Activated B cell treated with CpG ODN at 0.5 μM for 24 hours (primary cell): ENCODE measurements around the gene SLC52A3. TPM values are rescaled to one million over a fixed set of nuclear protein-coding genes. Genes with fewer than 3 reads are reported as not detected.

Source experiments
- ATAC-seq: fragments of 200-7000 bp; cut with Tn5 transposase; one replicate; pipeline ENCODE4 v1.10.0; 2021; ENCODE audit warnings: low read depth, mild to moderate bottlenecking, moderate library complexity
- CTCF ChIA-PET: fragments of 350-600 bp; sonication (Branson Sonifier 250); formaldehyde crosslinking; loops from one replicate; lab custom pipeline; 2021; ENCODE audit warnings: antibody characterized with exemption; lab: Charles Lee
- POLR2A ChIA-PET: fragments of 350-600 bp; sonication (Branson Sonifier 250); formaldehyde crosslinking; loops from one replicate; lab custom pipeline; 2021; ENCODE audit warnings: antibody characterized with exemption; lab: Charles Lee
- DNase-seq: peaks from one replicate; pipeline ENCODE4 v3.0.0; 2022
- H3K27ac Mint-ChIP-seq: one replicate; pipeline ENCODE4 v1.8.0; 2020; ENCODE audit warnings: mixed read lengths
- H3K27me3 Mint-ChIP-seq: one replicate; pipeline ENCODE4 v1.8.0; 2021; ENCODE audit warnings: mixed read lengths
- H3K36me3 Mint-ChIP-seq: one replicate; pipeline ENCODE4 v1.8.0; 2021; ENCODE audit warnings: low read depth, mixed read lengths
- H3K4me1 Mint-ChIP-seq: one replicate; pipeline ENCODE4 v1.8.0; 2021; ENCODE audit warnings: mixed read lengths
- H3K4me3 Mint-ChIP-seq: one replicate; pipeline ENCODE4 v1.8.0; 2020; ENCODE audit warnings: mild to moderate bottlenecking, mixed read lengths
- H3K9me3 Mint-ChIP-seq: one replicate; pipeline ENCODE4 v1.8.0; 2020; ENCODE audit warnings: mixed read lengths
- intact Hi-C: fragments of 100-400 bp; cut with micrococcal nuclease; formaldehyde crosslinking; loops from one replicate; pipeline ENCODE4 v1.15.1; 2024
- total RNA-seq: library from RNA; stranded (reverse); gene quantifications from 2 replicates; pipeline ENCODE4 v1.2.3, GENCODE V29; 2022
- TF ChIP-seq, protein P1 (sequence below): fragments of 200-600 bp; IDR thresholded peaks from one replicate; pipeline ENCODE4 v1.8.0; 2022; ENCODE audit warnings: antibody characterized with exemption, mild to moderate bottlenecking

SLC52A3 gene
- total RNA-seq, 1 donor from 2014 or later = not detected

DNA sequence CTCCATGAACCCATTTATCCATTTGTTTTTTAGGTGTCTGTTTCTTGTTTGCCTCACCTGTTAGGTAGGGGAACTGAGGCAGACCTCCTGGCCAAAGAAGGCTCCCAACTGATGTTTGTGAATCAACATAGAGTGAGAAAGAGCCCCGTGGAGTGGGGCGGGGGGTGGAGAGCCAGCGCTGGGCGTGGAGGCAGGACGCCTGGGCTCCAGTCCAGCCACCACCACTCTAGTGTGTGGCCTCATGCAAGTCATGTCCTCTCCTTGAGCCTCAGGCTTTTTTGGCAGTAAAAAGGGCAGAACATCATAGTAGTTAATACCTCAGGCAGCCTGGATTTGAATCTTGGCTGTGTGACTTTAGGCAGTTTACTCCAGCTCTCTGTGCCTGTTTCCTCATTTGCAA lies 50.5 kb downstream of the SLC52A3 start:
- H3K27ac Mint-ChIP-seq = no peak overlapping the region
- H3K4me1 Mint-ChIP-seq = no peaks in the 10 kb centered on the region
- TF ChIP-seq, protein P1, sequence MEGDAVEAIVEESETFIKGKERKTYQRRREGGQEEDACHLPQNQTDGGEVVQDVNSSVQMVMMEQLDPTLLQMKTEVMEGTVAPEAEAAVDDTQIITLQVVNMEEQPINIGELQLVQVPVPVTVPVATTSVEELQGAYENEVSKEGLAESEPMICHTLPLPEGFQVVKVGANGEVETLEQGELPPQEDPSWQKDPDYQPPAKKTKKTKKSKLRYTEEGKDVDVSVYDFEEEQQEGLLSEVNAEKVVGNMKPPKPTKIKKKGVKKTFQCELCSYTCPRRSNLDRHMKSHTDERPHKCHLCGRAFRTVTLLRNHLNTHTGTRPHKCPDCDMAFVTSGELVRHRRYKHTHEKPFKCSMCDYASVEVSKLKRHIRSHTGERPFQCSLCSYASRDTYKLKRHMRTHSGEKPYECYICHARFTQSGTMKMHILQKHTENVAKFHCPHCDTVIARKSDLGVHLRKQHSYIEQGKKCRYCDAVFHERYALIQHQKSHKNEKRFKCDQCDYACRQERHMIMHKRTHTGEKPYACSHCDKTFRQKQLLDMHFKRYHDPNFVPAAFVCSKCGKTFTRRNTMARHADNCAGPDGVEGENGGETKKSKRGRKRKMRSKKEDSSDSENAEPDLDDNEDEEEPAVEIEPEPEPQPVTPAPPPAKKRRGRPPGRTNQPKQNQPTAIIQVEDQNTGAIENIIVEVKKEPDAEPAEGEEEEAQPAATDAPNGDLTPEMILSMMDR = no peak
- CTCF ChIA-PET = no interaction called here
- intact Hi-C loops = no loop called here
- no peak overlapping the region for H3K4me3 Mint-ChIP-seq
- H3K9me3 Mint-ChIP-seq = no peaks in the 10 kb centered on the region
- POLR2A ChIA-PET = no interaction called here
- DNase-seq (no peak), ATAC-seq (no peak)
- H3K27me3 Mint-ChIP-seq = peaks cover 33% of the 10 kb centered on the region
- H3K36me3 Mint-ChIP-seq = no peaks in the 10 kb centered on the region

DNA sequence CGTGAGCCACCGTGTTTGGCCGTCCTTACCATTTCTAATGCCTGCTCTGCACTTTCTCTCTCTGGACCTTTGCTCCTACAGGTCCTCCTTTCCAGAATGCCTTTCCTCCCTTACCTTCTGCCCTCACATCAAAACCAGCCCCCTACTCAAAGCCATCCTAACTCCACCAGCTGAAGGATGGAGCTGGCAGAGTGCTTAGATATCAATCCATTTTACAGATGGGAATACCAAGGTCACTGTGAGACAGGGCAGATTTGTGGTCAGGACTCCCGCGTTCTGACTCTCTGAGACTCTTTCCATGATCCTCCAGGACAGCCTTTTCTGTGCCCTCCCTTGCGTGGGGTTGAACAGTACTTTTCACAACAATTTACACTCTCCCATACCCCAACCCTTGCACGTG lies 51.0 kb downstream of the SLC52A3 start:
- intact Hi-C loops = no loop called here
- no peaks in the 10 kb centered on the region for H3K4me1 Mint-ChIP-seq
- peaks cover 33% of the 10 kb centered on the region for H3K27me3 Mint-ChIP-seq
- H3K36me3 Mint-ChIP-seq = no peaks in the 10 kb centered on the region
- no peaks in the 10 kb centered on the region for H3K9me3 Mint-ChIP-seq
- ChIA-PET CTCF (no interaction called here), POLR2A (no interaction called here)
- H3K4me3 Mint-ChIP-seq = no peak overlapping the region
- TF ChIP-seq, protein P1 = no peak
- ATAC-seq (no peak), DNase-seq (no peak)
- no peak overlapping the region for H3K27ac Mint-ChIP-seq

DNA sequence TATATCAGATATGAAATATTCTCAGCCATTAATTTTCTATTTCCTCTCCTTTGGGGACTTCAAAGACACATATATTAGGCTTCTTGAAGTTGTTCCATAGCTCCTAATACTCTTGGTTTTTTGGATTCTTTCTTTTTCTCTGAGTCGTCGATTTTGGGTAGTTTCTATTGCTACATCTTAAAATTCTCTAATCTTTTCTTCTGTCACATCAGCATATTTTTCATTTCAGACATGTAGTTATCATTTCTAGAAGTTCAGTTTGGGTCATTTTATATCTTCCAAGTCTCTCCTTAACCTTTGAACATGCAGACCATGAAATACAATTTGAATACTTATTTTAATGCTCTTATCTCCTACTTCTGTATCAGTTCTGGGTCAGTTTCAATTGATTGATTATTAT lies 53.8 kb downstream of the SLC52A3 start:
- Mint-ChIP-seq H3K4me3 (no peak overlapping the region), H3K36me3 (no peaks in the 10 kb centered on the region), H3K27ac (no peak overlapping the region), H3K27me3 (peaks cover 33% of the 10 kb centered on the region), H3K4me1 (no peaks in the 10 kb centered on the region), H3K9me3 (peaks cover under 1% of the 10 kb centered on the region)
- POLR2A ChIA-PET = no interaction called here
- TF ChIP-seq, protein P1 = no peak
- ATAC-seq = no peak
- no peak for DNase-seq
- CTCF ChIA-PET = no interaction called here
- intact Hi-C loops = no loop called here

DNA sequence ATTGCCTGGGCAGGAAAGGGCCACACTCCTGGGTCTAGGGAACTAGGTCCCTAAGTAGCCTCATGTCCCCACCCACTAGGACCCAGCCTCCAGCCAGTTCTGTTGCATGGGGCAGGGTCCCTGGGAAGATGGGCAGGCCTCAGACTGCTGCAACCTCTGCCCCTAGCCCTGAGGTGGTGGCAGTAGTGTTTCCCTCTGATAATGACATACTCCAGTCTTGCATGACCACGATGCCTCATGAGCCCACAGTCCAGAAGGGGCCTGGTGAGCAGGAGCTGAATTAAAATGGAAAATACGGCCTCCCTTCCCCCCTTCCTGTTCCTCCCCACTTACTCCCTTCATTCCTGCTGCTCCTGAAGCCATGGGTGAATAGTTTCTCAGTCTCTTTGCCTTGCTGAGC lies 56.7 kb downstream of the SLC52A3 start:
- H3K36me3 Mint-ChIP-seq = no peaks in the 10 kb centered on the region
- TF ChIP-seq, protein P1 = no peak
- DNase-seq (no peak), ATAC-seq (no peak)
- intact Hi-C loops = no loop called here
- peaks cover 6% of the 10 kb centered on the region for H3K9me3 Mint-ChIP-seq
- H3K4me1 Mint-ChIP-seq = no peaks in the 10 kb centered on the region
- ChIA-PET POLR2A (no interaction called here), CTCF (no interaction called here)
- H3K4me3 Mint-ChIP-seq = no peak overlapping the region
- H3K27ac Mint-ChIP-seq = no peak overlapping the region
- H3K27me3 Mint-ChIP-seq = peaks cover 35% of the 10 kb centered on the region

DNA sequence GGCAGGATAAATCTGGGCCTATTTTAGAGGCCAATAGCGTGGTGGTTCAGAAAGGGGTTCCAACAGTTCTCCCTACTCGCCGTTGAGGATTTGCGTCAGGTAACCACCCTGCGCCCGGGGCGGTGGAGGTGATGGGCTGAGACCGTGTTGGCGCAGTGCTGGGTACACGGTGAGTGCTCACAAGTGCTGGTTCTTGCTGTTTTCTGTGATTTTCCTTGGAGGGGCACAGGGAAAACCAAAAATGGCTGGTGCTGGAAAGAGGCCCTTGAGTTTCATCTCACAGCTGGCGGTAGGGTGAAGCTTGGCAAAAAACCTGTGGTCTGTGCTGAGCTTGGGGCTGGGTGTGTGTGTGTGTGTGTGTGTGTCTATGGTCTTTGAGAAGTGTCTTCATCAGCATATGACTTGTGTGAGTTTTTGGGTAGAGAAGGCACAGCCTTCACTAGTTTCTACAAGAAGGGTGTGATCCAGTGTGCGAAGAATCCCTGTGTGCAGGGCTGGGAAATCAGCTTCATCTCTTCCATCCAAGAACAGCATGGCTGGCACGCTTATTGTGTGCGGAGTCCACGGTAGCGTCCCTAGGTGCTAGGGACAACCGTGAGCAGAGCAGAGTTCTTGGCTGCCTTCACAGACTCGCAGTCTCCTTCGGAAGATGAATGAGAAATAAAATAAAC lies 57.4 kb downstream of the SLC52A3 start:
- no peak overlapping the region for H3K27ac Mint-ChIP-seq
- intact Hi-C loops = no loop called here
- peaks cover 6% of the 10 kb centered on the region for H3K9me3 Mint-ChIP-seq
- no peaks in the 10 kb centered on the region for H3K36me3 Mint-ChIP-seq
- no peak for ATAC-seq
- peaks cover 36% of the 10 kb centered on the region for H3K27me3 Mint-ChIP-seq
- H3K4me1 Mint-ChIP-seq = no peaks in the 10 kb centered on the region
- H3K4me3 Mint-ChIP-seq = no peak overlapping the region
- TF ChIP-seq, protein P1 = no peak
- ChIA-PET POLR2A (no interaction called here), CTCF (no interaction called here)
- no peak for DNase-seq

Other genes with a start within 250 kb of the SLC52A3 start
- 130 and 140 TPM in 2 replicates for gene CSNK2A1, start 224.7 kb downstream of the SLC52A3 start, total RNA-seq
- gene TCF15, start 158.2 kb downstream of the SLC52A3 start, total RNA-seq = not detected in 2 replicates
- gene SRXN1, start 115.3 kb downstream of the SLC52A3 start, total RNA-seq = 6.1 and 7.4 TPM in 2 replicates
- gene SCRT2, start 92.7 kb downstream of the SLC52A3 start, total RNA-seq = not detected in 2 replicates
- 9.2 and 11.0 TPM in 2 replicates for gene FAM110A, start 65.2 kb upstream of the SLC52A3 start, total RNA-seq
- gene ANGPT4, start 147.8 kb upstream of the SLC52A3 start, total RNA-seq = not detected in 2 replicates
- gene RSPO4, start 233.8 kb upstream of the SLC52A3 start, total RNA-seq = 0.11 TPM in 1 of 2 replicates, not detected in the other